ENCODE measurements around the gene OSBPL10. TPM values are rescaled to one million over a fixed set of nuclear protein-coding genes. Genes with fewer than 3 reads are reported as not detected.

Gene OSBPL10
- total RNA-seq, 1 experiment from 2014 or later, result 2.3 TPM

- H3K9me3 ChIP-seq (ENCODE audit: low read depth, low read length, poor library complexity, severe bottlenecking), result peaks cover 5% of the 10 kb centered on the region
- CTCF ChIA-PET, result no interaction called here
Measured at GRCh38 chr3:31953636-31954035, 27.4 kb downstream of the OSBPL10 start.

DNA sequence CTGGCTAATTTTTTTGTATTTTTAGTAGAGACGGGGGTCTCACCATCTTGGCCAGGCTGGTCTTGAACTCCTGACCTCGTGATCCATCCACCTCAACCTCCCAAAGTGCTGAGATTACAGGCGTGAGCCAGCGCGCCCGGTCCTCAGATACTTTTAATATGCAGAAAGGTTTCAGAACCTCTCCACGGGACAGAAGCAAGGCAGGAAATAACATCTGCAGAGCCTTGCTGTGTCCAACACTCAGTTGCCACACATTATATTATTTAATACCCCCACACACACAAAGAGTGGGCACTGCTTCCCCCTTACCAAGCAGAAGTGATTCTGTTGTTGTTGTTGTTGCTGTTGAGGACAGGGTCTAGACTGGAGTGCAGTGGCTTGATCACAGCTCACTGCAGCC is 28.0 kb downstream of the OSBPL10 start:
- Histone ChIP-seq H3K27me3 (replicated peaks; ENCODE audit: insufficient read depth, low read depth, low read length, poor library complexity) (no peaks in the 10 kb centered on the region), H3K4me3 (ENCODE audit: low read depth, low read length, poor library complexity, severe bottlenecking) (no peak overlapping the region), H3K36me3 (ENCODE audit: insufficient read depth, low read length, poor library complexity, severe bottlenecking) (no peaks in the 10 kb centered on the region), H3K27ac (ENCODE audit: low read depth, low read length, poor library complexity, severe bottlenecking) (no peak overlapping the region), H3K9me3 (ENCODE audit: low read depth, low read length, poor library complexity, severe bottlenecking) (peaks cover 5% of the 10 kb centered on the region), H3K4me1 (ENCODE audit: insufficient read depth, low read length, poor library complexity, severe bottlenecking) (no peaks in the 10 kb centered on the region)
- ChIA-PET POLR2A (ENCODE audit: low non-redundant PET) (no interaction called here), CTCF (no interaction called here)
- no peak for DNase-seq (ENCODE audit: low spot score)
- TF ChIP-seq EZH2 (IDR thresholded peaks at IDR 0.05; ENCODE audit: borderline replicate concordance, low read depth, low read length, poor library complexity, severe bottlenecking), result no peak
- TF ChIP-seq, protein P1, sequence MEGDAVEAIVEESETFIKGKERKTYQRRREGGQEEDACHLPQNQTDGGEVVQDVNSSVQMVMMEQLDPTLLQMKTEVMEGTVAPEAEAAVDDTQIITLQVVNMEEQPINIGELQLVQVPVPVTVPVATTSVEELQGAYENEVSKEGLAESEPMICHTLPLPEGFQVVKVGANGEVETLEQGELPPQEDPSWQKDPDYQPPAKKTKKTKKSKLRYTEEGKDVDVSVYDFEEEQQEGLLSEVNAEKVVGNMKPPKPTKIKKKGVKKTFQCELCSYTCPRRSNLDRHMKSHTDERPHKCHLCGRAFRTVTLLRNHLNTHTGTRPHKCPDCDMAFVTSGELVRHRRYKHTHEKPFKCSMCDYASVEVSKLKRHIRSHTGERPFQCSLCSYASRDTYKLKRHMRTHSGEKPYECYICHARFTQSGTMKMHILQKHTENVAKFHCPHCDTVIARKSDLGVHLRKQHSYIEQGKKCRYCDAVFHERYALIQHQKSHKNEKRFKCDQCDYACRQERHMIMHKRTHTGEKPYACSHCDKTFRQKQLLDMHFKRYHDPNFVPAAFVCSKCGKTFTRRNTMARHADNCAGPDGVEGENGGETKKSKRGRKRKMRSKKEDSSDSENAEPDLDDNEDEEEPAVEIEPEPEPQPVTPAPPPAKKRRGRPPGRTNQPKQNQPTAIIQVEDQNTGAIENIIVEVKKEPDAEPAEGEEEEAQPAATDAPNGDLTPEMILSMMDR (conservative IDR thresholded peaks at IDR 0.05; ENCODE audit: low read depth, low read length), result no peak
- BruUV-seq (replicated peaks), result no TSS peak
- intact Hi-C loops (cut with micrococcal nuclease; ENCODE audit: unreplicated experiment), result no loop called here

More at GRCh38 chr3:31953636-31954035, 27.4 kb downstream of the OSBPL10 start:
- no peaks in the 10 kb centered on the region for H3K4me1 ChIP-seq (ENCODE audit: insufficient read depth, low read length, poor library complexity, severe bottlenecking)
- BruUV-seq (replicated peaks), result no TSS peak
- no peaks in the 10 kb centered on the region for H3K36me3 ChIP-seq (ENCODE audit: insufficient read depth, low read length, poor library complexity, severe bottlenecking)
- no peak overlapping the region for H3K4me3 ChIP-seq (ENCODE audit: low read depth, low read length, poor library complexity, severe bottlenecking)
- H3K27ac ChIP-seq (ENCODE audit: low read depth, low read length, poor library complexity, severe bottlenecking), result no peak overlapping the region
- TF ChIP-seq EZH2 (IDR thresholded peaks at IDR 0.05; ENCODE audit: borderline replicate concordance, low read depth, low read length, poor library complexity, severe bottlenecking), result no peak
- TF ChIP-seq, protein P1 (conservative IDR thresholded peaks at IDR 0.05; ENCODE audit: low read depth, low read length), result no peak
- DNase-seq (ENCODE audit: low spot score), result no peak
- POLR2A ChIA-PET (ENCODE audit: low non-redundant PET), result no interaction called here
- no peaks in the 10 kb centered on the region for H3K27me3 ChIP-seq (replicated peaks; ENCODE audit: insufficient read depth, low read depth, low read length, poor library complexity)
- intact Hi-C loops (cut with micrococcal nuclease; ENCODE audit: unreplicated experiment), result no loop called here

DNA sequence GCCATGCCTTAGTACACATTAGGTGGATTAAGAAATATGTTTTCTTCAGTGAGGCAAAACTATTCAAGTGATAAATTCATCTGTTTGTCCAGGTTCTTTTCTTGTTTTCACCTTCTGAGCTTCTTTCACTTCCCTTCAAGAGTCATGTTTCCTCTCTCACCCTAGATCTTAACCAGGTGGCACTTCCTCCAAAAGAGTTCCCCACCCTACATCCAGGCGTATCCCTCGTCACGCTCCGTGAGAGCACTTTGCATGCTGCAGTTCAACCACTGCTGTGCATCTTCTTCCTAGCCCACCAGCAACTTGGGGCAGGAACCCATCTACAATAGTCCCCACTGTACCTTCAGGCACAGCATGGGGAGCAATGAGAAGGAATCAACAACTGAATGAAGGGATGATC is 28.9 kb downstream of the OSBPL10 start:
- BruUV-seq (replicated peaks), result no TSS peak
- POLR2A ChIA-PET (ENCODE audit: low non-redundant PET), result no interaction called here
- Histone ChIP-seq H3K9me3 (ENCODE audit: low read depth, low read length, poor library complexity, severe bottlenecking) (peaks cover 5% of the 10 kb centered on the region), H3K36me3 (ENCODE audit: insufficient read depth, low read length, poor library complexity, severe bottlenecking) (no peaks in the 10 kb centered on the region), H3K4me1 (ENCODE audit: insufficient read depth, low read length, poor library complexity, severe bottlenecking) (no peaks in the 10 kb centered on the region), H3K4me3 (ENCODE audit: low read depth, low read length, poor library complexity, severe bottlenecking) (no peak overlapping the region), H3K27me3 (replicated peaks; ENCODE audit: insufficient read depth, low read depth, low read length, poor library complexity) (no peaks in the 10 kb centered on the region), H3K27ac (ENCODE audit: low read depth, low read length, poor library complexity, severe bottlenecking) (no peak overlapping the region)
- TF ChIP-seq, protein P1 (conservative IDR thresholded peaks at IDR 0.05; ENCODE audit: low read depth, low read length), result no peak
- TF ChIP-seq EZH2 (IDR thresholded peaks at IDR 0.05; ENCODE audit: borderline replicate concordance, low read depth, low read length, poor library complexity, severe bottlenecking), result no peak
- CTCF ChIA-PET, result no interaction called here
- DNase-seq (ENCODE audit: low spot score), result no peak
- intact Hi-C loops (cut with micrococcal nuclease; ENCODE audit: unreplicated experiment), result no loop called here
